ENCODE data around the gene PJA1.

The PJA1 gene

GRCh38 chrX:69143530-69143929, 21.7 kb downstream of the PJA1 start:
- DNase-seq (ENCODE audit: low read depth in 4 of 4, low spot score in 1 of 4): no peak

- no peak for DNase-seq (ENCODE audit: low read depth in 4 of 4, low spot score in 1 of 4)
Measured at GRCh38 chrX:69142788-69143469, 22.3 kb downstream of the PJA1 start.

GRCh38 chrX:69140837-69141236, 24.4 kb downstream of the PJA1 start:
- DNase-seq (ENCODE audit: low read depth in 4 of 4, low spot score in 1 of 4): no peak

GRCh38 chrX:69139516-69139915, 25.7 kb downstream of the PJA1 start:
- DNase-seq (ENCODE audit: low read depth in 4 of 4, low spot score in 1 of 4): no peak

GRCh38 chrX:69138512-69138911, 26.7 kb downstream of the PJA1 start:
- DNase-seq (ENCODE audit: low read depth in 4 of 4, low spot score in 1 of 4): no peak

- DNase-seq (ENCODE audit: low read depth in 4 of 4, low spot score in 1 of 4): no peak
Measured at GRCh38 chrX:69138118-69138390, 27.2 kb downstream of the PJA1 start.

- no peak for DNase-seq (ENCODE audit: low read depth in 4 of 4, low spot score in 1 of 4)
Measured at GRCh38 chrX:69137371-69138117, 27.7 kb downstream of the PJA1 start.

- DNase-seq (ENCODE audit: low read depth in 4 of 4, low spot score in 1 of 4): no peak
Measured at GRCh38 chrX:69136546-69137331, 28.5 kb downstream of the PJA1 start.

GRCh38 chrX:69133921-69134542, 31.2 kb downstream of the PJA1 start:
- DNase-seq (ENCODE audit: low read depth in 4 of 4, low spot score in 1 of 4): no peak

- DNase-seq (ENCODE audit: low read depth in 4 of 4, low spot score in 1 of 4): no peak
Measured at GRCh38 chrX:69131886-69132285, 33.4 kb downstream of the PJA1 start.

GRCh38 chrX:69130439-69130838, 34.8 kb downstream of the PJA1 start:
- DNase-seq (ENCODE audit: low read depth in 4 of 4, low spot score in 1 of 4): no peak

- DNase-seq (ENCODE audit: low read depth in 4 of 4, low spot score in 1 of 4): no peak
Measured at GRCh38 chrX:69128588-69128987, 36.7 kb downstream of the PJA1 start.

- no peak for DNase-seq (ENCODE audit: low read depth in 4 of 4, low spot score in 1 of 4)
Measured at GRCh38 chrX:69127466-69127865, 37.8 kb downstream of the PJA1 start.

GRCh38 chrX:69126642-69127041, 38.6 kb downstream of the PJA1 start:
- no peak for DNase-seq (ENCODE audit: low read depth in 4 of 4, low spot score in 1 of 4)

GRCh38 chrX:69125094-69125493, 40.2 kb downstream of the PJA1 start:
- no peak for DNase-seq (ENCODE audit: low read depth in 4 of 4, low spot score in 1 of 4)

- DNase-seq (ENCODE audit: low read depth in 4 of 4, low spot score in 1 of 4): no peak
Measured at GRCh38 chrX:69124108-69124507, 41.1 kb downstream of the PJA1 start.

GRCh38 chrX:69123481-69123880, 41.8 kb downstream of the PJA1 start:
- no peak for DNase-seq (ENCODE audit: low read depth in 4 of 4, low spot score in 1 of 4)

GRCh38 chrX:69121321-69122000, 43.8 kb downstream of the PJA1 start:
- no peak for DNase-seq (ENCODE audit: low read depth in 4 of 4, low spot score in 1 of 4)

- no peak for DNase-seq (ENCODE audit: low read depth in 4 of 4, low spot score in 1 of 4)
Measured at GRCh38 chrX:69120476-69120875, 44.8 kb downstream of the PJA1 start.

- DNase-seq (ENCODE audit: low read depth in 4 of 4, low spot score in 1 of 4): no peak
Measured at GRCh38 chrX:69119122-69119521, 46.1 kb downstream of the PJA1 start.

GRCh38 chrX:69117876-69118526, 47.3 kb downstream of the PJA1 start:
- DNase-seq (ENCODE audit: low read depth in 4 of 4, low spot score in 1 of 4): no peak
